Endothelial cell of umbilical vein (primary cell): ENCODE data around the gene EPB41L2. TPM values are rescaled to one million over a fixed set of nuclear protein-coding genes. Genes with fewer than 3 reads are reported as not detected.

ENCODE experiments used
- BruUV-seq: library from RNA; stranded (reverse); fragments of 400-500 nt; replicated peaks from 2 replicates; lab custom pipeline; 2021; lab: Mats Ljungman, UMichigan
- CTCF ChIA-PET: fragments of 300-600, 350-600 bp; sonication (Branson Sonifier 250); formaldehyde crosslinking; loops from one replicate; lab custom pipeline; 2021; ENCODE audit warnings: antibody characterized with exemption, inconsistent platforms; lab: Charles Lee
- POLR2A ChIA-PET: fragments of 300-600, 350-600 bp; sonication (Branson Sonifier 250); formaldehyde crosslinking; loops from one replicate; lab custom pipeline; 2021; ENCODE audit warnings: antibody characterized with exemption, inconsistent platforms; lab: Charles Lee
- DNase-seq: peaks from one replicate; pipeline ENCODE4 v3.0.0-alpha.2; 2011; ENCODE audit warnings: low read depth, low spot score
- FAIRE-seq: peaks from 2 replicates; lab custom pipeline; 2011; peaks lifted over from hg19 to GRCh38; lab: Jason Lieb, UNC
- H2AFZ ChIP-seq: 2 replicates; pipeline ENCODE4 v1.6.0; 2012; ENCODE audit warnings: low read depth, low read length, control low read depth, inconsistent platforms
- H3K27ac ChIP-seq: 2 replicates; pipeline ENCODE4 v1.5.1; 2011; ENCODE audit warnings: low read depth, mild to moderate bottlenecking, control low read depth, low read length, moderate library complexity; ENCODE audit not compliant: insufficient read depth
- H3K27me3 ChIP-seq, 2 experiments: 2 replicates each; pipeline versions ENCODE4 v1.6.0 to v1.6.1; 2011; ENCODE audit warnings: low read length in 2 of 2, mixed read lengths in 1 of 2; ENCODE audit not compliant: control insufficient read depth in 2 of 2, insufficient read depth in 2 of 2
- H3K36me3 ChIP-seq, 2 experiments: 2 replicates in 1 of 2; 3 replicates in 1 of 2; pipeline ENCODE4 v1.5.1; 2011; ENCODE audit warnings: low read length in 2 of 2, mild to moderate bottlenecking in 1 of 2, moderate library complexity in 1 of 2; ENCODE audit not compliant: control insufficient read depth in 2 of 2, insufficient read depth in 2 of 2; ENCODE audit errors: extremely low read depth in 1 of 2
- H3K4me1 ChIP-seq: 3 replicates; pipeline ENCODE4 v1.5.1; 2011; ENCODE audit warnings: mild to moderate bottlenecking, low read length; ENCODE audit not compliant: control insufficient read depth, insufficient read depth; ENCODE audit errors: extremely low read depth
- H3K4me2 ChIP-seq: 2 replicates; pipeline ENCODE4 v1.6.1; 2011; ENCODE audit warnings: low read length, control low read depth, mixed read lengths; ENCODE audit not compliant: insufficient read depth
- H3K4me3 ChIP-seq, 3 experiments: fragments of 200-600 bp in 1 of 3; sonication (generic), shearing (Covaris generic) in 1 of 3; replicated peaks in 1 of 3; 2 replicates each; pipeline ENCODE4 v1.5.1; 2011 to 2016; ENCODE audit warnings: control low read depth in 3 of 3, low read length in 3 of 3, mild to moderate bottlenecking in 2 of 3, inconsistent platforms in 1 of 3, low read depth in 1 of 3, moderate library complexity in 1 of 3; ENCODE audit not compliant: insufficient read depth in 1 of 3
- H3K79me2 ChIP-seq: 2 replicates; pipeline ENCODE4 v1.6.0; 2012; ENCODE audit warnings: low read length, inconsistent platforms; ENCODE audit not compliant: control insufficient read depth, insufficient read depth
- H3K9ac ChIP-seq: replicated peaks from 2 replicates; pipeline ENCODE3; 2011; ENCODE audit warnings: low read length, control low read depth; ENCODE audit not compliant: insufficient read depth; ENCODE audit errors: extremely low read depth
- H3K9me1 ChIP-seq: replicated peaks from 3 replicates; pipeline ENCODE4 v1.6.0; 2011; ENCODE audit warnings: mild to moderate bottlenecking, low read length; ENCODE audit not compliant: control insufficient read depth, insufficient read depth; ENCODE audit errors: extremely low read depth
- H3K9me3 ChIP-seq: replicated peaks from 2 replicates; pipeline ENCODE4 v1.5.1; 2012; ENCODE audit warnings: low read length, inconsistent platforms; ENCODE audit not compliant: control insufficient read depth, insufficient read depth
- H4K20me1 ChIP-seq: replicated peaks from 2 replicates; pipeline ENCODE3; 2011; ENCODE audit warnings: mild to moderate bottlenecking, low read length; ENCODE audit not compliant: control insufficient read depth, insufficient read depth; ENCODE audit errors: extremely low read depth
- CTCF ChIP-seq, 2 donors: IDR thresholded peaks; 1 replicate in 1 of 2; 2 replicates in 1 of 2; pipeline ENCODE4 v1.5.1; 2011; ENCODE audit warnings: low read length in 2 of 2, mild to moderate bottlenecking in 2 of 2, moderate library complexity in 2 of 2, control low read depth in 1 of 2, inconsistent platforms in 1 of 2, low read depth in 1 of 2; ENCODE audit not compliant: insufficient read depth in 1 of 2; ENCODE audit errors: extremely low read depth in 1 of 2
- EZH2 ChIP-seq: IDR thresholded peaks from 2 replicates; pipeline ENCODE4 v1.6.1; 2012; ENCODE audit warnings: borderline replicate concordance, low read depth, mild to moderate bottlenecking, moderate library complexity, low read length, inconsistent platforms; ENCODE audit not compliant: severe bottlenecking
- FOS ChIP-seq: IDR thresholded peaks from 2 replicates; pipeline ENCODE4 v1.6.1; 2011; ENCODE audit warnings: mild to moderate bottlenecking, low read length, moderate library complexity, borderline replicate concordance; ENCODE audit not compliant: insufficient read depth
- GATA2 ChIP-seq: IDR thresholded peaks from 2 replicates; pipeline ENCODE4 v1.7.0; 2011; ENCODE audit warnings: low read depth, mild to moderate bottlenecking, moderate library complexity, mixed read lengths, low read length; ENCODE audit not compliant: insufficient read length, insufficient read depth
- JUN ChIP-seq: IDR thresholded peaks from 2 replicates; pipeline ENCODE4 v1.6.1; 2011; ENCODE audit warnings: borderline replicate concordance, low read depth; ENCODE audit not compliant: insufficient read length, insufficient read depth
- MYC ChIP-seq: IDR thresholded peaks from one replicate; pipeline ENCODE4 v1.6.1; 2011; ENCODE audit warnings: mild to moderate bottlenecking, low read depth, low read length
- POLR2A ChIP-seq: IDR thresholded peaks from 2 replicates; pipeline ENCODE4 v1.6.1; 2012; ENCODE audit warnings: low read depth, mild to moderate bottlenecking, control low read depth, low read length
- POLR2AphosphoS5 ChIP-seq: IDR thresholded peaks from 2 replicates; pipeline ENCODE4 v1.6.1; 2012; ENCODE audit warnings: low read depth, mild to moderate bottlenecking, control low read depth, low read length, moderate library complexity; ENCODE audit not compliant: insufficient read depth
- dilution Hi-C: fragments of 300-500 bp; cut with MboI; formaldehyde crosslinking; loops from one replicate; pipeline ENCODE4 v1.15.0; 2019; ENCODE audit warnings: low sequenced_read_pairs; ENCODE audit not compliant: extremely low pct_ligation_motif_present
- intact Hi-C: fragments of 100-400 bp; cut with micrococcal nuclease; formaldehyde crosslinking; loops from one replicate; pipeline ENCODE4 v1.10.0; 2022
- polyA plus RNA-seq, 4 experiments: library from polyadenylated mRNA; depleted of rRNA in 3 of 4; stranded (reverse) in 3 of 4; unstranded in 1 of 4; fragments of >200 nt; gene quantifications; 2 replicates each; pipeline versions ENCODE4 v1.2.1 to v1.2.3, GENCODE V29; 2011 to 2012; ENCODE audit warnings: missing spikeins in 1 of 4
- total RNA-seq: library from RNA; stranded (reverse); gene quantifications from 2 replicates; pipeline ENCODE4 v1.2.3, GENCODE V29; 2021
- TF ChIP-seq, protein P1 (sequence below): IDR thresholded peaks from 2 replicates; pipeline ENCODE4 v1.6.1; 2011; ENCODE audit not compliant: insufficient read depth, insufficient read length

The EPB41L2 gene
- total and polyA plus RNA-seq, 2 donors (not counting 3 experiments of a cell fraction or from before 2014, with no cell fraction given): 26.5 to 87.7 TPM

GRCh38 chr6:130978660-130979396, 84.2 kb downstream of the EPB41L2 start:
- Histone ChIP-seq H3K36me3 (no peaks in the 10 kb centered on the region), H4K20me1 (no peaks in the 10 kb centered on the region), H3K9me3 (no peaks in the 10 kb centered on the region), H2AFZ (no peak overlapping the region), H3K9ac (no peak overlapping the region), H3K4me2 (no peak overlapping the region), H3K79me2 (peaks cover 47% of the 10 kb centered on the region), H3K4me3 (no peak overlapping the region), H3K4me1 (peaks cover 6% of the 10 kb centered on the region), H3K27ac (no peak overlapping the region), H3K27me3 (no peaks in the 10 kb centered on the region), H3K9me1 (peaks cover 2% of the 10 kb centered on the region)
- FAIRE-seq: no peak
- ChIA-PET POLR2A (no interaction called here), CTCF (interaction anchor here (0.8 to 2.6 kb wide), 4 partner anchors 10 to 60 kb away, joined by 3 to 8 read pairs (median 3); no protein-coding TSS in a partner anchor)
- TF ChIP-seq MYC (no peak), EZH2 (no peak), FOS (no peak), GATA2 (no peak), CTCF (IDR thresholded peaks at IDR 0.05; ENCODE audit: extremely low read depth in 1 of 2, insufficient read depth in 1 of 2, low read depth in 1 of 2, low read length in 2 of 2) (no peak), JUN (no peak), POLR2AphosphoS5 (no peak), POLR2A (no peak)
- TF ChIP-seq, protein P1, sequence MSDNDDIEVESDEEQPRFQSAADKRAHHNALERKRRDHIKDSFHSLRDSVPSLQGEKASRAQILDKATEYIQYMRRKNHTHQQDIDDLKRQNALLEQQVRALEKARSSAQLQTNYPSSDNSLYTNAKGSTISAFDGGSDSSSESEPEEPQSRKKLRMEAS: no peak
- DNase-seq: no peak
- dilution Hi-C loops (no loop called here), intact Hi-C loops (no loop called here)
- no TSS peak for BruUV-seq
